ENCODE results near the gene RHOV.
A peak's percentile ranks its signal among the peaks of the same experiment; 100 is the strongest.

Gene RHOV

GRCh38 chr15:40843885-40844695, 29.9 kb downstream of the RHOV start, which contains the start of gene SPINT1:
Gene SPINT1, plus strand, starts transcription at chr15:40844048. Its CDS starts 507 bp downstream, at chr15:40844555.
- DNase-seq, result peak in 1 of 2 donors; percentile 27

DNA sequence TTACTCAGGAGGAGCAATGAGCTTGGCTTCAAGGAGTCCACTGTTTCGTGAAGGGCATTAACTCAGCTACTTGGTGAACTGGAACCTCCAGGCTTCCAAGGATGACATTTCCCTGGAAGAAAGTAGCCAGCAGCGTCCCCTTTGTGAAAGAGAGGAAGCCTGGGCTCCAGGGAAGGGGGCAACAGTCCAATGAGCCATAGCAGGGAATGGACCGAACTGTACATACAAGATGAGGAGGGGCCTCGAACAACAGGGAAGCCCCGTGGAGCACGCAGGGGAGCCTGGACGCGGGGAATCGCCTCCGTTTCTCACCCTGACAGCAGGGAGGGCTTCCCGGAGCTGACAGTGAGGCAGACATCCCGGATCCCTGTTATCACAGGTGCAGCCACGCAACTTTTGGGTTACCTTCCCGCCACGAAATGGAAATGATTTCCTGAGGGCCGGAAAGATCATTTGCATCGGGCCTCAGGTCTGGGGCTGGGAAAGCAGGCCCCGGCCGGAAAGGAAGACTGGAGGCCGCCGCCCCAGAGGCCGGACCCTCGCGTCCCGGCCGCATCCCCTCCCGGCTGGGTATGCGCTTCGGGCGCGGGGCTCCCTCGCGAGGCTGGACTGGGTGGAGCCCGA, 30.7 kb downstream of the RHOV start:
- no peak for DNase-seq

GRCh38 chr15:40841741-40842140, 32.3 kb downstream of the RHOV start:
- no peak for DNase-seq

DNA sequence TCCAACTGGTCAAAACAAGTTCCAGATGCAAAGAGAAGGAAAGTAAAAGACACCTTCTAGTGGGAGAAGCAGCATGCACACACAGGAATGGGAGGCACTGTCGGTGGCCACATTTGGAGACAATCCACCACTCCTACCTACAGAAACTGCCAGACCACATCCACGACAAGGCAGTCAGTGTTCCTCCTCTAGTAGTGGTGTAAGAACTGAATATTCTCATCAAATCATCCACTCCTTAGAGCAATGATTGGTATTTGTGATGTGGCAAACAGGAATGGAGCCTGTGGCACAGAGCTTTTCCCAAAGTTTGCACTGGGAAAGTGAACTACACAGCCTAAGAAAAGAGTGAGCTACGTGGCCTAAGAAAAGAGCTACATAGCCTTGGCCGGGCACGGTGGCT, 35.3 kb downstream of the RHOV start:
- no peak for DNase-seq

DNA sequence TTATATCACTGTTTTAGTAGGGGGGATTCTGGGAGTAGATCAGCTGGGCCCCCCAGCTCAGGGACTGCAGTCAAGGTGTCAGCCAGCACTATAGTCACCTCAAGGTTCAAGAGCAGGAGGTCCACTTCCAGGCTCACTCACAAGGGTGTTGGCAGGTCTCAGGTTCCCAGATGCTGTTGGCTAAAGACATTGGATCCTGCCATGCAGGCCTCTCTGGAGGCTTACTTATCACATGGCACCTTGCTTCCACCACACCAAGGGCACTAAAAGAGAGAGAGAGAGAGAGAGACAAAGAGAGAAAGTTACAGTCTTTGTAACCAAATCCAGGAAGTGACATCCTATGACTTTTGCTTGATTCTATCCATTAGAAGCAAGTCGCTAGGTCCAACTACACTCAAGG, 38.0 kb downstream of the RHOV start:
- DNase-seq, result no peak

GRCh38 chr15:40832903-40833302, 41.1 kb downstream of the RHOV start:
- no peak for DNase-seq

- DNase-seq, result no peak
Observed at GRCh38 chr15:40831861-40832260, 42.2 kb downstream of the RHOV start.

DNA sequence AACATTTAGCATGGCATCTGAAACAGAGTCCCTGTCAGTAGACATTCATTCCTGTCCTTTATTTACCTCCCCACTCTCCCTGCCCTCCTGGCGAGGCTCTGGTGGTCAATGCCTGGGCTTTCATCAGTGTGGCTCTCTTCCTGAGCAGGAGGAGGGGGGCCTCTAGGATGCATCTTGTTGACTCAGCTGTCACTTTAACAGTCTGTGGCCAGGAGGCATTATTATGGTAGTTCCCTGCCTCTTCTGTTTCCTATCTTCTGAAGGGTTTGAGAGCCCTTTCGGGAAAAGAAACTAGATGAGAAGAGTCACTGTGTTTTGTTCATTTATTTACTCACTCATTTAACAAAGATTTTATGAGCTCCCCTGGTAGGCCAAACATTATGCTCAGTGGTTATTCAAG, 43.1 kb downstream of the RHOV start:
- DNase-seq, result no peak

- DNase-seq, result no peak
Observed at GRCh38 chr15:40829115-40829514, 44.9 kb downstream of the RHOV start.

- no peak for DNase-seq
Observed at GRCh38 chr15:40828447-40829036, 45.5 kb downstream of the RHOV start, which contains the start of gene PPP1R14D. Gene PPP1R14D, minus strand, starts transcription at chr15:40828708. Its CDS starts 67 bp downstream, at chr15:40828641.

- DNase-seq, result no peak
Observed at GRCh38 chr15:40826423-40827075, 47.5 kb downstream of the RHOV start.

DNA sequence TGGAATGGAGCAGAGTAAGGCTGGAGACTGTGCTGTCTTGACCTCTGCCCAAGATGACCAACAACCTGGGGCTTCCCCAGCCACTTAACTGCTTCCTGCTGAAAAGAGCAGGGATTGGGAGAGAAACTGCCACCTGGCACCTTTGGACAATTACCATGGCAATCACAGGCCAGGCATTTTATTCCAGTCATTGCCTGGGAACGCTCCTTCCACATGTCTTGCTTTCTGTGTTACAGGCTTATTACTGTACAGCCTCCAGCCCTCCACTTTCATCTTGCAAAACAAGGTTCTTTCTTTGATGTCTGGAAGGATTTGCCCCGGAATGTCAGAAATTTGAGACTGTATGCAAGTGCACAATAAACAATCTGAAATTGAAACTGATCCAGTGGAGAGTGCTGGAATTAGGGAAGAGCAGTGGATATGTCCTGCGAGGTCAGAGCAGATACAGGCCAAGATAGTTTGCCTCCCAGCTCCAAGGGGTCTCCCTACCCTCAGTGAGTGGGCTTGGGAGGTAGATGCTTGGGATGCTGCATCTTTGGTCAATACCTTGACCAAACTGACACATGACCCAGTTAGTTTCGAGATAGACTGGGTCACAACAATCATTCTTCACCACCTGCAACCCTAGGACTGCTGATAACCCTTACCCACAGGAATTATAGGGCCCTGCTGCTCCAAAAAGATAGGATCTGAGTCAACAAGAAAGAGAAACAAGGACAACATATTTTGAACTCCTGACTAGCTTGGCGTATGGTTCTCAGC, 48.2 kb downstream of the RHOV start:
- no peak for DNase-seq

DNA sequence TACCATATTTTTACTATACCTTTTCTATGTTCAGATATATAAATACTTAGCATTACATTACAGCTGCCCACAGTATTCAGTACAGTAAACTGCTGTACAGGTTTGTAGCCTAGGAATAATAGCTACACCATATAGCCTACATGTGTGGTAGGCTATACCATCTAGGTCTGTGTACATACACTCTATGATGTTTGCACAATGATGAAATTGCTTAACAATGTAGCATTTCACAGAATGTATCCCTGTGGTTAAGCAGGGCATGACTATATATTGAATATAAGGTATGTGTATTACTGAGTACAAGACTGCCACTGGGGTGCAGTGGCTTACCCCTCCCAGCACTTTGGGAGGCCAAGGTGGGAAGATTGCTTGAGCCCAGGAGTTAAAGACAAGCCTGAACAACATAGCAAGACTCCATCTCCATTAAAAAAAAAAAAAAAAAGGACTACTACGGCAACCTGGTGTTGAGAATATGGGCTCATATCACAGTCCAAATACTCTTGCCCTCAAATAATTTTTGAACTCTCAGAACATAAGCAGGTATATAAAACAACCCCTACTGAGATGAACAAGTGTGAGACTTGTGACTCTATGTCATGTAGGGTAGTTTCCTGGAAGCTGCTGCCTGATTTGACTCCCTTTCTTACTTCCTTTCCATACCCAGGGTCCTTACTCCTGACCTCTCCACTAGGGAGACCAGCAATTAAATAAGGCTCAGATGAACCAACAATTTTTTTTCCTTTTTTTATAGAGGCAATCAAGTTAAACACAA, 50.3 kb downstream of the RHOV start:
- no peak for DNase-seq
